Astrocyte (in vitro differentiated cells and primary cell): ENCODE data around the gene MESP2.

Source experiments
- EZH2 ChIP-seq: IDR thresholded peaks from 2 replicates; pipeline ENCODE4 v1.6.1; 2012; ENCODE audit warnings: mild to moderate bottlenecking, low read length, inconsistent platforms; ENCODE audit not compliant: insufficient read depth
- TF ChIP-seq, protein P1 (sequence below): IDR thresholded peaks from 2 replicates; pipeline ENCODE4 v1.5.1; 2011; ENCODE audit warnings: low read depth, mild to moderate bottlenecking, inconsistent platforms, low read length, moderate library complexity; ENCODE audit not compliant: insufficient read depth

DNA sequence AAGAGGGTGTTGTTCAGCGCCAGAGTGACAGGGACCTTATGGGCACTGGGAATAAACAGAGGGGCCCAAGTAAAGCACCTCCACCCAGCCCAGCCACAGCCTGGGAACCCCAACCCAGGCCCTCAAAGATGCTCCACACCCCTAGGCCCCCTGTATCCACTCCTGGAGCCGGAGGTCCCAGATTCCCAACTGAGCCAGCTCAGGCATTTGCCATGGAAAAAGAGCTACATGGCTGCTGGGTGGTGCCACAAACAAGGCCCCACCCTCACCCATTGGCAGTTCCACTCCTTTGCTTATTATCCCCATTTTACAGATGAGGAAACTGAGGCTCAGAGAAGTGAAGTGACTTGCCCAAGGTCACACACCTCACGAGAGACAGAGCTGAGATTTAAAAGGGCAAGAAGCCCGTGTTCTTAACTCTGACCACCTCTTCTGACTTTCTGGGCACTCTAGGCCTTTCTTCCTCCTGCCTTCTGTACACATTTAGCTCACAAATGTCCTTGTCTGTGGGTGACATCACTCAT lies 21.6 kb downstream of the MESP2 start:
- TF ChIP-seq, protein P1, sequence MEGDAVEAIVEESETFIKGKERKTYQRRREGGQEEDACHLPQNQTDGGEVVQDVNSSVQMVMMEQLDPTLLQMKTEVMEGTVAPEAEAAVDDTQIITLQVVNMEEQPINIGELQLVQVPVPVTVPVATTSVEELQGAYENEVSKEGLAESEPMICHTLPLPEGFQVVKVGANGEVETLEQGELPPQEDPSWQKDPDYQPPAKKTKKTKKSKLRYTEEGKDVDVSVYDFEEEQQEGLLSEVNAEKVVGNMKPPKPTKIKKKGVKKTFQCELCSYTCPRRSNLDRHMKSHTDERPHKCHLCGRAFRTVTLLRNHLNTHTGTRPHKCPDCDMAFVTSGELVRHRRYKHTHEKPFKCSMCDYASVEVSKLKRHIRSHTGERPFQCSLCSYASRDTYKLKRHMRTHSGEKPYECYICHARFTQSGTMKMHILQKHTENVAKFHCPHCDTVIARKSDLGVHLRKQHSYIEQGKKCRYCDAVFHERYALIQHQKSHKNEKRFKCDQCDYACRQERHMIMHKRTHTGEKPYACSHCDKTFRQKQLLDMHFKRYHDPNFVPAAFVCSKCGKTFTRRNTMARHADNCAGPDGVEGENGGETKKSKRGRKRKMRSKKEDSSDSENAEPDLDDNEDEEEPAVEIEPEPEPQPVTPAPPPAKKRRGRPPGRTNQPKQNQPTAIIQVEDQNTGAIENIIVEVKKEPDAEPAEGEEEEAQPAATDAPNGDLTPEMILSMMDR: no peak
- TF ChIP-seq EZH2: no peak
